Tibial nerve (tissue), 4 donors: ENCODE results near the gene ZNF322. TPM values are rescaled to one million over a fixed set of nuclear protein-coding genes. Genes with fewer than 3 reads are reported as not detected.

Source experiments
- DNase-seq, 2 donors: peaks; one replicate each; pipeline ENCODE4 v3.0.0-alpha.2; 2019; ENCODE audit warnings: low spot score in 2 of 2
- H3K27ac ChIP-seq, 4 donors: fragments of 200-600 bp; sonication (generic) in 3 of 4; one replicate each; pipeline ENCODE4 v1.5.1; 2017 to 2019; ENCODE audit warnings: mild to moderate bottlenecking in 1 of 4
- H3K27me3 ChIP-seq, 2 donors: fragments of 200-600 bp; sonication (generic) in 1 of 2; one replicate each; pipeline versions ENCODE4 v1.5.1 to v1.6.0; 2017 to 2019
- H3K36me3 ChIP-seq, 3 donors: fragments of 200-600 bp; sonication (generic); one replicate each; pipeline ENCODE4 v1.5.1; 2018 to 2019
- H3K4me1 ChIP-seq, 4 donors: fragments of 200-600 bp; sonication (generic) in 3 of 4; one replicate each; pipeline ENCODE4 v1.5.1; 2017 to 2019
- H3K4me3 ChIP-seq, 4 donors: fragments of 200-600 bp; sonication (generic) in 3 of 4; one replicate each; pipeline ENCODE4 v1.5.1; 2017 to 2019; ENCODE audit warnings: mild to moderate bottlenecking in 1 of 4, moderate library complexity in 1 of 4
- H3K9me3 ChIP-seq, 4 donors: fragments of 200-600 bp; sonication (generic) in 3 of 4; one replicate each; pipeline ENCODE4 v1.5.1; 2017 to 2019
- CTCF ChIP-seq, 5 experiments: fragments of 200-600 bp in 3 of 5; fragments of 450-650 bp in 2 of 5; sonication (generic) in 3 of 5; IDR thresholded peaks; one replicate each; pipeline ENCODE4 v1.5.1; 2016 to 2019; ENCODE audit warnings: antibody characterized with exemption in 5 of 5, mild to moderate bottlenecking in 3 of 5, moderate library complexity in 2 of 5
- EP300 ChIP-seq, 2 donors: sonication (generic); formaldehyde crosslinking; IDR thresholded peaks; one replicate each; pipeline ENCODE4 v1.6.1; 2017; ENCODE audit warnings: antibody characterized with exemption in 2 of 2, mild to moderate bottlenecking in 1 of 2
- POLR2A ChIP-seq, 2 donors: fragments of 450-650 bp; IDR thresholded peaks; one replicate each; pipeline ENCODE4 v1.6.1; 2017; ENCODE audit warnings: antibody characterized with exemption in 2 of 2, mild to moderate bottlenecking in 2 of 2, moderate library complexity in 2 of 2
- WGBS, 2 donors: methylation state at CpG; one replicate each; pipeline ENCODE4 v1.1.5; 2018; 5-methylcytosine and 5-hydroxymethylcytosine counted together
- total RNA-seq, 4 donors: library from RNA; depleted of rRNA; stranded (reverse); fragments of >200 nt; gene quantifications; one replicate each; pipeline ENCODE4 v1.1.0, GENCODE V29; 2016

ZNF322 gene
- total RNA-seq, 4 donors from 2014 or later: 15.6 to 34.5 (median 22.0) TPM

- Histone ChIP-seq H3K9me3 (no peaks in the 10 kb centered on the region), H3K4me1 (peaks cover 0 to 7% (median 2%) of the 10 kb centered on the region in 4 donors), H3K36me3 (no peaks in the 10 kb centered on the region), H3K27ac (no peak overlapping the region), H3K27me3 (no peaks in the 10 kb centered on the region), H3K4me3 (peak overlapping the region in 2 of 4 donors; percentile 9 to 10)
- DNase-seq: peak in 1 of 2 donors; percentile 41
- WGBS, 2 donors: 51 to 55% methylated on average over 7 of the region's 7 CpGs
- TF ChIP-seq POLR2A (IDR thresholded peaks at IDR 0.05): no peak
- no peak for TF ChIP-seq EP300 (IDR thresholded peaks at IDR 0.05)
- peak; percentile 34 to 56 (median 39) for TF ChIP-seq CTCF (IDR thresholded peaks at IDR 0.05)
Observed at GRCh38 chr6:26607434-26608230, 51.9 kb downstream of the ZNF322 start.

GRCh38 chr6:26604797-26605196 lies 54.7 kb downstream of the ZNF322 start:
- Histone ChIP-seq H3K36me3 (peaks cover 0 to 7% (median 0%) of the 10 kb centered on the region in 3 donors), H3K4me3 (no peak overlapping the region), H3K9me3 (no peaks in the 10 kb centered on the region), H3K27ac (no peak overlapping the region), H3K27me3 (no peaks in the 10 kb centered on the region), H3K4me1 (peaks cover 0 to 7% (median 2%) of the 10 kb centered on the region in 4 donors)
- TF ChIP-seq CTCF (IDR thresholded peaks at IDR 0.05) (no peak), EP300 (IDR thresholded peaks at IDR 0.05) (no peak), POLR2A (IDR thresholded peaks at IDR 0.05) (no peak)
- WGBS, 2 donors: 59 to 70% methylated on average over 3 of the region's 3 CpGs
- DNase-seq: no peak

- H3K27ac ChIP-seq: no peak overlapping the region
- no peaks in the 10 kb centered on the region for H3K27me3 ChIP-seq
- no peak for TF ChIP-seq CTCF (IDR thresholded peaks at IDR 0.05)
- no peak for TF ChIP-seq POLR2A (IDR thresholded peaks at IDR 0.05)
- no peak for TF ChIP-seq EP300 (IDR thresholded peaks at IDR 0.05)
- peaks cover 0 to 15% (median 0%) of the 10 kb centered on the region in 3 donors for H3K36me3 ChIP-seq
- no peaks in the 10 kb centered on the region for H3K9me3 ChIP-seq
- peaks cover 0 to 7% (median 2%) of the 10 kb centered on the region in 4 donors for H3K4me1 ChIP-seq
- WGBS, 2 donors: 49 to 57% methylated on average over 3 of the region's 3 CpGs
- H3K4me3 ChIP-seq: no peak overlapping the region
- DNase-seq: no peak
Observed at GRCh38 chr6:26604026-26604425, 55.5 kb downstream of the ZNF322 start.

- H3K4me1 ChIP-seq: peaks cover 3 to 14% (median 9%) of the 10 kb centered on the region in 4 donors
- H3K27ac ChIP-seq: no peak overlapping the region
- no peak for DNase-seq
- H3K27me3 ChIP-seq: no peaks in the 10 kb centered on the region
- no peaks in the 10 kb centered on the region for H3K9me3 ChIP-seq
- 79 to 80% methylated on average over 3 of the region's 3 CpGs for WGBS, 2 donors
- TF ChIP-seq CTCF (IDR thresholded peaks at IDR 0.05): no peak
- TF ChIP-seq POLR2A (IDR thresholded peaks at IDR 0.05): no peak
- TF ChIP-seq EP300 (IDR thresholded peaks at IDR 0.05): no peak
- H3K36me3 ChIP-seq: peaks cover 0 to 27% (median 10%) of the 10 kb centered on the region in 3 donors
- H3K4me3 ChIP-seq: no peak overlapping the region
Observed at GRCh38 chr6:26602262-26602661, 57.3 kb downstream of the ZNF322 start.

- H3K36me3 ChIP-seq: peaks cover 0 to 27% (median 10%) of the 10 kb centered on the region in 3 donors
- H3K27me3 ChIP-seq: no peaks in the 10 kb centered on the region
- no peak overlapping the region for H3K4me3 ChIP-seq
- peaks cover 3 to 14% (median 10%) of the 10 kb centered on the region in 4 donors for H3K4me1 ChIP-seq
- DNase-seq: no peak
- no peaks in the 10 kb centered on the region for H3K9me3 ChIP-seq
- H3K27ac ChIP-seq: no peak overlapping the region
- TF ChIP-seq CTCF (IDR thresholded peaks at IDR 0.05) (no peak), EP300 (IDR thresholded peaks at IDR 0.05) (no peak), POLR2A (IDR thresholded peaks at IDR 0.05) (no peak)
Observed at GRCh38 chr6:26600759-26601158, 58.8 kb downstream of the ZNF322 start.
